Effector memory CD8-positive, alpha-beta T cell (primary cell): Measurements from ENCODE around the gene CEP85.

ENCODE experiments used
- ATAC-seq: fragments of 150-1000 bp; cut with Tn5 transposase; replicated peaks from 2 replicates; pipeline ENCODE4 v1.10.0; 2021; ENCODE audit warnings: mild to moderate bottlenecking, moderate library complexity
- DNase-seq, 3 experiments: peaks; one replicate each; pipeline ENCODE4 v3.0.0; 2021
- H3K27ac Mint-ChIP-seq, 2 donors: one replicate each; pipeline ENCODE4 v1.8.0; 2022; ENCODE audit warnings: mild to moderate bottlenecking in 2 of 2, mixed read lengths in 2 of 2, moderate library complexity in 2 of 2
- H3K27me3 Mint-ChIP-seq, 2 donors: one replicate each; pipeline ENCODE4 v1.8.0; 2022; ENCODE audit warnings: mixed read lengths in 2 of 2
- H3K36me3 Mint-ChIP-seq: one replicate; pipeline ENCODE4 v1.8.0; 2022; ENCODE audit warnings: mild to moderate bottlenecking, moderate library complexity, mixed read lengths; ENCODE audit not compliant: insufficient read depth
- H3K4me1 Mint-ChIP-seq, 2 donors: one replicate each; pipeline ENCODE4 v1.8.0; 2022; ENCODE audit warnings: low read depth in 2 of 2, mixed read lengths in 2 of 2
- H3K4me3 Mint-ChIP-seq, 2 donors: one replicate each; pipeline ENCODE4 v1.8.0; 2022; ENCODE audit warnings: mild to moderate bottlenecking in 2 of 2, mixed read lengths in 2 of 2, moderate library complexity in 2 of 2
- H3K9me3 Mint-ChIP-seq, 2 donors: one replicate each; pipeline ENCODE4 v1.8.0; 2022; ENCODE audit warnings: mixed read lengths in 2 of 2

Gene CEP85

DNA sequence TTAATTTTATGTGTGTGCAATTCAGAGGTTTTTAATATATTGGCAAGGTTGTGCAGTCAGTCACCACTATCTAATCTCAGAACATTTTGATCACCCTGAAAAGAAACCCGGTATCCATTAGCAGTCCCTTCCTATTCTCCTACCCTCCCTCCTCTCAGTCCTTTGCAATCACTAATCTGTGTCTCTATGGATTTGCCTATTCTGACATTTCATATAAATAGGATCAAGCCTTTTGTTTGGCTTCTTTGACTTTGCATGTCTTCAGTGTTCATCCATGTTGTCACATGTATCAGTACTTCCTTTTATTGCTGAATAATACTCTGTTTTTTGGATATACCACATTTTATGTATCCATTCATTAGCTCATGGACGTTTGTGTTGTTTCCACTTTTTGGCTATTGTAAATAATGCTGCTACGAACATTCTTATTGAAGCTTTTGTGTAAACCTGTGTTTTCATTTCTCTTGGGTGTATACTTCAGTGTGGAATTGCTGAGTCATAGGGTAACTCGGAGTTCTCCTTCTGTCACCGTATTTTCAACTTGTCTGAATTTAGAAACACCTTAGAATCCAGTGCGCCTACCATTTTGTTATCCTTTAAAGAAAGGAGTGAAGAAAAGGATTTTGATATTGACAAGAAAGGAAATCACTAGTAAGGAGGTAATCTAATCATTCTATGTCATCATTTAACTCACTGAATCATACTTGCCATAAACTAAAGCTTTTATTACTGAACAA lies 3.4 kb downstream of the CEP85 start:
- Mint-ChIP-seq H3K9me3 (no peaks in the 10 kb centered on the region), H3K27me3 (no peaks in the 10 kb centered on the region), H3K27ac (no peak overlapping the region), H3K4me3 (no peak overlapping the region), H3K4me1 (peaks cover 17 to 32% of the 10 kb centered on the region in 2 donors), H3K36me3 (peaks cover 10% of the 10 kb centered on the region)
- DNase-seq (no peak), ATAC-seq (no peak)

DNA sequence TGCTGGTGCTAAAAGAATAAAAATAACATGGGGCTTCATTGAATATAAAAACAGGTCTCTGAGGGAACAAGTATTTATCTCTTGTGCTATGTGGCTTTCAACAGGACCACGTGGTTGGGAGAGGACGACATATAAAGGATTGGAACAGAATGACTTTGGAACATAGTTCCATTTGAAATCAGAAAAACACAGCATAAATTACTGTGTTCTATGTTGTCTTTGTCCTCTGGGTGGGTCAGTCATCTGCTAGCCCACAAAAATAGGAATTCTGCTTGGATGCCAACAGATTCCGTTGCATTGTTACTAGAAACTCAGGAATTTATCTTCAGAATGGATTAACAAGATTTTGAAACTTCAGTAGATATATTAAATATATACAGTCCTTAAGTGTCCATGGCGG lies 5.9 kb downstream of the CEP85 start:
- Mint-ChIP-seq H3K27ac (no peak overlapping the region), H3K36me3 (peaks cover 15% of the 10 kb centered on the region), H3K4me3 (no peak overlapping the region), H3K27me3 (no peaks in the 10 kb centered on the region), H3K4me1 (peaks cover 6 to 23% of the 10 kb centered on the region in 2 donors), H3K9me3 (no peaks in the 10 kb centered on the region)
- DNase-seq (no peak), ATAC-seq (no peak)

DNA sequence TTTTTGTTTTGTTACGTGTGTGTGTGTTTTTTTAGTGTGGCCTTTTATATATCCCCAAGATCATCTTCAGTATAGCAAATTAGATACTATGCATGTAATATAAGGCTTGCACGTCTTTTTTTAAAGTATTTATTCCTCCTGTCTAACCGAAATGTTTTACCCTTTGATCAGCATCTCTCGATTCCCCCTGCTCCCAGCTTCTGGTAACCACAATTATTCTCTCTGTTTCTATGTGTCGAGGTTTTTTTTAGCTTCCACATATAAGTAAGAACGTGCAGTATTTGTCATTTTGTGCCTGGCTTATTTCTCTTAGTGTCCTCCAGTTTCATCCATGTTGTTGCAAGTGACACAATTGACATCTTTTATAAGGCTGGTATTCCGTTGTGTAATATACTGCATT lies 18.7 kb downstream of the CEP85 start:
- Mint-ChIP-seq H3K27me3 (no peaks in the 10 kb centered on the region), H3K27ac (no peak overlapping the region)

DNA sequence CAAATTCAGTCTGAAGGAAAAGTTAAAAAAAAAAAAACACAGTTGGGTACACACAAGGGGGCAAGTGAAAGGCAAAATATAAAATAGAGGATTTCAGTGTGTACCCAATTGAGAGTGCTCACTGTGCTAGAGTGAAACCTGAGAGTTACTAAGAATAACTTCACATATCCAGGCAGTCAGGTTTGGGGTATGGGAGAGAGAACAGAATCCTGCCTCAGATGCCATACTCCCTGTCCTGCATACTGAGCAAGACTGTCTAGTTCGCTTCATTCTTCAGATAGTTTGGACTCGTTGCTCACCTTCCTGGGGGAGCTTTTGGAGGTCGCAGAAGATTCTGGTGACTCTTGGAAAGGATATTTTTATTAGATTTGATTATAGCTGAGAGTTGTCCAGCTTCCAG lies 20.4 kb downstream of the CEP85 start:
- H3K27me3 Mint-ChIP-seq, result no peaks in the 10 kb centered on the region
- DNase-seq, result no peak

More for the DNA sequence above, 18.7 kb downstream of the CEP85 start:
- Mint-ChIP-seq H3K36me3 (peaks cover 15% of the 10 kb centered on the region), H3K9me3 (no peaks in the 10 kb centered on the region), H3K4me3 (no peak overlapping the region), H3K4me1 (no peaks in the 10 kb centered on the region)
- ATAC-seq (no peak), DNase-seq (no peak)

DNA sequence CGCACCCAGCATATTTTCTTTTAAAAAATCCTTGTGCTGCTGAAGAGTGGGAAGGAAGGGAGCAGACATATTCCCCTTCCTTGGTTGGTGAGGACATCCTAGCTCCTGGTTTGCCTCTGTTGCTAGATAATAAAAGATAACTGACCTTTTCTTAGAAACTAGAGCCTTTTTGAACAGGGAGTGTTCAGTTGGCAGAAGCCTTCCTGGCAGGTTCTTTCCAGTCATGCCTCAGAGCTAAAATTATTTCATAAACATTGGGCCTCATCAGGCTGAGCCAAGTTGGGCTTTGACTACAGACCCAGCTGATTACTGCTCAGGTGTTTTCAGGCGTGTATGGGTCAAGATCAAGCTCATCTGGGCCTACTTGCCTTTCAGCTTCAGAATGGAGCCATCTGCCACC lies 23.2 kb downstream of the CEP85 start:
- H3K4me1 Mint-ChIP-seq, result no peaks in the 10 kb centered on the region
- no peak overlapping the region for H3K27ac Mint-ChIP-seq
- no peak overlapping the region for H3K4me3 Mint-ChIP-seq
- DNase-seq (no peak), ATAC-seq (no peak)
- H3K36me3 Mint-ChIP-seq, result peaks cover 41% of the 10 kb centered on the region
- no peaks in the 10 kb centered on the region for H3K9me3 Mint-ChIP-seq
- no peaks in the 10 kb centered on the region for H3K27me3 Mint-ChIP-seq

More for the DNA sequence above, 20.4 kb downstream of the CEP85 start:
- Mint-ChIP-seq H3K9me3 (no peaks in the 10 kb centered on the region), H3K27ac (peak overlapping the region in 1 of 2 donors; percentile 33), H3K4me3 (no peak overlapping the region), H3K4me1 (no peaks in the 10 kb centered on the region), H3K36me3 (peaks cover 22% of the 10 kb centered on the region)
- ATAC-seq, result no peak

DNA sequence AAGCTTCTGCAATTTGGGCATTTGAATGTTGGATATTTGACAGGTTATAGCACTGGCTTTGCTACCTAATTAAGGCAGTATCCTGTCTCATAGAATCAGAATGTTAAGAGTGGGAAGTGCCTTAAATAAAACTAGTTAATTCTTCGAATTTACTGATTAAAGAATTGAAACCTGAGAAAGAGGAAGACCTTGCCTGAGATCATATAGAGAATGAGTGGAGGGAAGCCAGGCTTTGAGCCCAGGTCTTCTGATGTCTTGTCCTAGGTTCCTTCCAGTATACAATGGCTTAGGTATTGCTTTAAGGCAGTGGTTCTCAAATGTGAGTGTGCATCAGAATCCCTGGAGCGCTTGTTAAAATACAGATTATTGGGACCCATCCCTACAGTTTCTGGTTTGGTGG lies 25.0 kb downstream of the CEP85 start:
- no peak for DNase-seq

DNA sequence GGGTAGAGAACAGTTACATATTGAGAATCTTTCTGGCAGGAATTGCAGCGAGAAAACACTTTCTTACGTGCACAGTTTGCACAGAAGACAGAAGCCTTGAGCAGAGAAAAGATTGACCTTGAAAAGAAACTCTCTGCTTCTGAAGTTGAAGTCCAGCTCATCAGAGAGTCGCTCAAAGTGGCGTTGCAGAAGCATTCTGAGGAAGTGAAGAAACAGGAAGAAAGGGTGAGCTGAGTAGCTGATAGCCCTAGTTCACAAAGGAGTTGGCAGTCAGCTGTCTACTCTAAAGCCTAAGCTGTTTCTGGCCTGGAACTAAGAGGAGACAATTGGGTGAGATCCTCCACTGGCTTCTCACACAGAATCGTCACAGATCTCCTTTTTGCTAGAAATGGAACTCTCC lies 25.6 kb downstream of the CEP85 start:
- no peak overlapping the region for H3K4me3 Mint-ChIP-seq
- H3K27me3 Mint-ChIP-seq, result no peaks in the 10 kb centered on the region
- no peak for DNase-seq
- no peaks in the 10 kb centered on the region for H3K9me3 Mint-ChIP-seq
- no peaks in the 10 kb centered on the region for H3K4me1 Mint-ChIP-seq
- no peak overlapping the region for H3K27ac Mint-ChIP-seq
- no peak for ATAC-seq
- peaks cover 56% of the 10 kb centered on the region for H3K36me3 Mint-ChIP-seq

More for the DNA sequence above, 25.0 kb downstream of the CEP85 start:
- Mint-ChIP-seq H3K27me3 (no peaks in the 10 kb centered on the region), H3K4me3 (no peak overlapping the region), H3K4me1 (no peaks in the 10 kb centered on the region), H3K9me3 (no peaks in the 10 kb centered on the region), H3K36me3 (peaks cover 52% of the 10 kb centered on the region), H3K27ac (peak overlapping the region in 1 of 2 donors; percentile 31)
- no peak for ATAC-seq

DNA sequence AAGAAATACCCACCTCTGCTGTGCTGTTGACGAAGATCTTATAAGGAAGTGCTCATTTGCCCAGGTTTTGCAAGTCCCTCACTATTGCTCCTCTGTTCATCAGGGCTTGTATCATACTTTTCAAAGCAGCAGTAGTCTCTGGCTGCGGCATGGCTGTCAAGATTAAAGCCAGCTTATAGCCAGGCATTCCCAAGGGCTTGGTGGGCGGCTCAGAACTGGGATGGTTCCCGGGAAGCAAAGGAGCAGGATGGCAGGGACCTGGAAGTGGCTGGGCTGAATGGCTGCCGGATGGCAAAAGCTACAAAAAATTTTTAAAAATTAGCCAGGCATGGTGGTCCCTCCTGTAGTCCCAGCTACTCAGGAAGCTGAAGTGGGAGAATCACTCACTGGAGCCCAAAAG lies 29.2 kb downstream of the CEP85 start:
- H3K4me1 Mint-ChIP-seq, result no peaks in the 10 kb centered on the region
- H3K9me3 Mint-ChIP-seq, result no peaks in the 10 kb centered on the region
- DNase-seq (no peak), ATAC-seq (no peak)
- no peak overlapping the region for H3K4me3 Mint-ChIP-seq
- no peaks in the 10 kb centered on the region for H3K27me3 Mint-ChIP-seq
- peaks cover 43% of the 10 kb centered on the region for H3K36me3 Mint-ChIP-seq
- H3K27ac Mint-ChIP-seq, result no peak overlapping the region

DNA sequence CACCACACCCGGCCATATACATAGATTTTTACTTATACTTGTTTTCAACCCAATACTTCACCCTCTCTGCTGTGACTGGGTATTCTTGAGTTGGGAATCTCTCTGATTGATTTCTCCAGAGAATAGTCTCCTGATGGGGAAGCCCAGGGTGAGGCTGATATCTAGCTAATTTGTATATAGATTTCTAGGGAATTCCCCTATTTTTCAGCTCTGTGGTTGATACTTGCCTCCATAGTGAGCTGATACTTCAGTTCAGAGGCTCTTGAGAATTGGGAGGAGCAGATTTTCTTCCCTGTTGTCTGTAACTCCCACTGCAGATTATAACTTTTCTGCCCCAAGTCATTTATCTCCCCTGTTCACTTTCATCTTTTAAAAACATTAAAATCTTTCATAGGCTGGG lies 31.4 kb downstream of the CEP85 start:
- no peak for DNase-seq
- ATAC-seq, result no peak
- Mint-ChIP-seq H3K27me3 (no peaks in the 10 kb centered on the region), H3K27ac (no peak overlapping the region), H3K4me1 (no peaks in the 10 kb centered on the region), H3K4me3 (no peak overlapping the region), H3K36me3 (peaks cover 40% of the 10 kb centered on the region), H3K9me3 (peaks cover 0 to 7% of the 10 kb centered on the region in 2 donors)

DNA sequence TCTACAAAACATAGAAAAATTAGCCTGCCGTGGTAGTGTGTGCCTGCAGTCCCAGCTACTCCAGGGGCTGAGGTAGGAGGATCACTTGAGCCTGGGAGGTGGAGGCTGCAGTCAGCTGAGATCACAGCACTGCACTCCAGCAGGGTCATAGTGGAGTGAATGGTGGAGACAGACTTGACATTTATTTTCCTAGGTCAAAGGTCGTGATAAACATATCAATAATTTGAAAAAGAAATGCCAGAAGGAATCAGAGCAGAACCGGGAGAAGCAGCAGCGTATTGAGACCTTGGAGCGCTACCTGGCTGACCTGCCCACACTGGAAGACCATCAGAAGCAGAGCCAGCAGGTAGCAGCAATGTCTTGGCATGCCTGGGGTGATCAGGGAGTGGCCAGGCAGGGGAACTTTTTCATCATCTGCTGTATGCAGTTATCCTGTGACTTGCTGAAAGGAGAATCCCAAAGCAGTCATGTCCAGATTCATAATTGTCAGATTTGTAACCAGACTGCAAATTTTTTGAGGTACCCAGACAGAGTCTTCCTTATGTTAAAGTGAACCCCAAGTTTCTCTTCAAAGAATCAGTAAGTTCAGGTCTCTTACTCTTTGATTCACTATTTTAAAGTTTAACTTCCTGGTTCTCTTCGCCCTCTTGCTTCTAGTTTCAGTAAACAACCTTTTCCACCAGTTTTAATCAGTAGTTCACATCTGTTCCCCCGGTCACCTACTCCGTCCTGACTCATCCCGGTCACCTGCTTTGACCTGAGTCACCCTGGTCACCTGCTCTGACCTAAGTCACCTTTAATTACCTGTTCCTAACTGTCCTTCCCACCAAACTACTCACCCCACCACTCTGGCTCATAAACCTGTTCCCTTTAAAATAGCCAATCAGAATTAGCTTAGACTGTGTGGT lies 34.5 kb downstream of the CEP85 start:
- H3K4me1 Mint-ChIP-seq, result no peaks in the 10 kb centered on the region
- peaks cover 0 to 7% of the 10 kb centered on the region in 2 donors for H3K9me3 Mint-ChIP-seq
- H3K36me3 Mint-ChIP-seq, result peaks cover 22% of the 10 kb centered on the region
- ATAC-seq (no peak), DNase-seq (no peak)
- H3K4me3 Mint-ChIP-seq, result no peak overlapping the region
- peak overlapping the region in 1 of 2 donors; percentile 44 for H3K27ac Mint-ChIP-seq
- no peaks in the 10 kb centered on the region for H3K27me3 Mint-ChIP-seq

DNA sequence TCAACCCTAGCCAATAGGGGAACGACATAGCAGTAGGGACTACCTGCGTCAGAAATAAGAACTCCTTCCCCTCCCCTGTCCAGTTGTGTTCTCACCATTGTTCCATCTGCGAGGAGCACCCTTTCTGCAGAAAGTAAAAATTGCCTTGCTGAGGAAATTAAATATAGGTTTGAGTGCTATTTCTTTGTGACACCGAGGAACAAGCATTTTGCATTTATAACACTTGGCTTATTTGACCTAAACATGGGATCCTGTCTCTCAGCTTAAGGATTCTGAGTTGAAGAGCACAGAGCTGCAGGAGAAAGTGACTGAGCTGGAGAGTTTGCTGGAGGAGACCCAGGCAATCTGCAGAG lies 35.2 kb downstream of the CEP85 start:
- H3K4me1 Mint-ChIP-seq, result peaks cover 0 to under 1% of the 10 kb centered on the region in 2 donors
- H3K27ac Mint-ChIP-seq, result no peak overlapping the region
- H3K36me3 Mint-ChIP-seq, result peaks cover 16% of the 10 kb centered on the region
- DNase-seq (no peak), ATAC-seq (no peak)
- no peaks in the 10 kb centered on the region for H3K27me3 Mint-ChIP-seq
- no peak overlapping the region for H3K4me3 Mint-ChIP-seq
- peaks cover 0 to 7% of the 10 kb centered on the region in 2 donors for H3K9me3 Mint-ChIP-seq

DNA sequence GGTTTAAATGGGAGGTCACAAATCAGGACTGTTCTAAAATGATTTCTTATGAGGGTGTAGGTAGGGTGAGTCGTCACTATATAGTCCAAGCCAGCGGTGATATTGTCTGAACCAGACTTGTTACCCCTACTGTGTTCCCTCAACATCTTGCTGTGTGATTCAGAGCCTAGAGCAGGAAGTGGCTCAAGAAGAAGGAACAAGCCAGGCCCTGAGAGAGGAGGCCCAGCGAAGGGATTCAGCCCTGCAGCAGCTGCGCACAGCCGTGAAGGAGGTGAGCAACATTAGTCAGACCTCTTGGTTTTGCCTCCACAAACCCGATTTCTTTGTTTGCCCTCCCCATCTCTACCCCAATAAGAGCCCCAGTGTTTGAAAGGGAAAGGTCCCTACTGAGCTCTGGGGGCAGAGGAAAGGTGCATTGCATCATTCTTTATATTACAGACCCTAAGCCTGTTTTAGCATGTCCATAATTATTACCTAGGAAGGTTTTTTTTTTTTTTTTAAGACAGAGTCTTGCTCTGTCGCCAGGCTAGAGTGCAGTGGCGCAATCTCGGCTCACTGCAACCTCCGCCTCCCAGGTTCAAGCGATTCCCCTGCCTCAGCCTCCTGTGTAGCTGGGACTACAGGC lies 40.9 kb downstream of the CEP85 start:
- Mint-ChIP-seq H3K9me3 (no peaks in the 10 kb centered on the region), H3K27ac (peak overlapping the region in 1 of 2 donors; percentile 19), H3K36me3 (peaks cover 15% of the 10 kb centered on the region), H3K4me1 (peaks cover 42 to 44% of the 10 kb centered on the region in 2 donors), H3K27me3 (no peaks in the 10 kb centered on the region), H3K4me3 (no peak overlapping the region)
- no peak for DNase-seq
- no peak for ATAC-seq

DNA sequence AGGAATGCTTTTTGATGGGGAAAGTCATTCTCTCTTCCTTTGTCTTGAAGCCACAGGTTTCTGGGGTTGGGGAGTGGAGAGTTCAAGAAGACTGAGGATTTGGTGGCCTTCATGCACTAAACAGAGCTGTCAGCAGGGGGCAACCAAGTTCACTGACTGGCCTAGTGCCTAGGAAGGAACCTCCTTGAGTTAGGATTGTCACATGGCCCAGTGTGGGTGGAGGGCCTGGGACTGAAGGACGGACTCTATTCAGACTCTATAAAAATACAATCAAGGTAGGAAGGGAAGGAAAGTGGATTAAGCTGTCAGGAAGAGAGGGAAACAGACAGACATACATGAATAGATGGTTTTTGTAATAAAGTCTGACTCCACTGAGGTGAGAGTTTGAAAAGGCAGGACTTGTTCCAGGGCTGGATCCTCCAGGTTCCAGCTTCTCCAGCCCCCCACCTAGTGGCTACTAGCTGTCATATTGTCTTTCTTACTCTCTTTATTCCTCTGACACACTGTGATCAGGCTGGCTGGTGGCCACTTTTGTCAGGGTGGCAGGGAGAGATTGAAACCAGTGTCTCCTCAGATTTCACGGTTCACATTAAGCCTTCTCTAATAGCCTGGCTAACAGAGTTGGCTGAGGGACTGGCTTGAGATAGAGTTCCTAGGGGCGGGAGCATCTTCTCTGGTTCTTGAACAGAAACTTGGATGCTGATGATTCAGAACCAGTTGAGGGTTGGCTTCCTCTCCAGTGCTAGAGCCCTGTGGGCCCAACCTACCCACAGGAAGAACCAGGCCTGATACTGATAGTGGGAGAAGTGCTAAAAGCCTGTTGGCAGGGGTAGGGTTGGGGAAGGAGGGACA lies 41.8 kb downstream of the CEP85 start:
- Mint-ChIP-seq H3K4me3 (peak overlapping the region; percentile 46 to 60), H3K27me3 (no peaks in the 10 kb centered on the region), H3K9me3 (no peaks in the 10 kb centered on the region), H3K4me1 (peaks cover 46 to 48% of the 10 kb centered on the region in 2 donors), H3K27ac (peak overlapping the region; percentile 39 to 94), H3K36me3 (peaks cover 20% of the 10 kb centered on the region)
- DNase-seq, result peak; percentile 62 to 82 (median 62)
- peak; percentile 75 for ATAC-seq
